Spleen (tissue), 11 donors: ENCODE results near the gene PMEL. TPM values are rescaled to one million over a fixed set of nuclear protein-coding genes. Genes with fewer than 3 reads are reported as not detected.
A peak's percentile ranks its signal among the peaks of the same experiment; 100 is the strongest.

Source experiments
- DNase-seq: peaks from one replicate; pipeline ENCODE4 v3.0.0-alpha.2; 2020
- H3K27ac ChIP-seq, 8 donors: fragments of 200-600 bp; sonication (generic) in 7 of 8; 1 replicate in 4 of 8; 2 replicates in 4 of 8; pipeline versions ENCODE4 v1.5.0 to v1.8.0; 2016 to 2021; ENCODE audit warnings: inconsistent platforms in 4 of 8, mild to moderate bottlenecking in 4 of 8, moderate library complexity in 1 of 8
- H3K27me3 ChIP-seq, 7 donors: fragments of 200-600 bp; sonication (generic) in 6 of 7; replicated peaks in 1 of 7; 1 replicate in 4 of 7; 2 replicates in 3 of 7; pipeline versions ENCODE4 v1.5.0 to v1.8.0; 2016 to 2021; ENCODE audit warnings: inconsistent platforms in 3 of 7, mild to moderate bottlenecking in 1 of 7
- H3K36me3 ChIP-seq, 6 donors: fragments of 200-600 bp; sonication (generic) in 5 of 6; 1 replicate in 4 of 6; 2 replicates in 2 of 6; pipeline versions ENCODE4 v1.5.0 to v1.8.0; 2016 to 2021; ENCODE audit warnings: inconsistent platforms in 2 of 6
- H3K4me1 ChIP-seq, 6 donors: fragments of 200-600 bp; sonication (generic) in 5 of 6; 1 replicate in 3 of 6; 2 replicates in 3 of 6; pipeline versions ENCODE4 v1.5.0 to v1.8.0; 2016 to 2021; ENCODE audit warnings: inconsistent platforms in 3 of 6
- H3K4me3 ChIP-seq, 8 donors: fragments of 200-600 bp; sonication (generic) in 7 of 8; 1 replicate in 4 of 8; 2 replicates in 4 of 8; pipeline versions ENCODE4 v1.5.0 to v1.8.0; 2016 to 2021; ENCODE audit warnings: inconsistent platforms in 4 of 8, mild to moderate bottlenecking in 4 of 8, moderate library complexity in 2 of 8
- H3K9me3 ChIP-seq, 8 donors: fragments of 200-600 bp; sonication (generic) in 7 of 8; 1 replicate in 4 of 8; 2 replicates in 4 of 8; pipeline versions ENCODE4 v1.5.0 to v1.8.0; 2016 to 2021; ENCODE audit warnings: inconsistent platforms in 4 of 8
- CTCF ChIP-seq, 11 experiments: fragments of 200-600 bp in 7 of 11; fragments of 450-650 bp in 4 of 11; sonication (generic) in 4 of 11; IDR thresholded peaks in 8 of 11; conservative IDR thresholded peaks in 3 of 11; 1 replicate in 7 of 11; 2 replicates in 4 of 11; pipeline versions ENCODE4 v1.4.0 to v1.8.0; 2016 to 2021; ENCODE audit warnings: antibody characterized with exemption in 11 of 11, inconsistent platforms in 4 of 11, mild to moderate bottlenecking in 1 of 11
- POLR2A ChIP-seq, 3 donors: fragments of 450-650 bp; IDR thresholded peaks; one replicate each; pipeline ENCODE4 v1.5.1; 2017; ENCODE audit warnings: antibody characterized with exemption in 3 of 3, mild to moderate bottlenecking in 1 of 3
- POLR2AphosphoS5 ChIP-seq, 3 donors: sonication (generic); formaldehyde crosslinking; IDR thresholded peaks; one replicate each; pipeline ENCODE4 v1.5.1; 2017; ENCODE audit warnings: antibody characterized with exemption in 3 of 3
- WGBS, 5 donors: extraction: QIAGEN DNeasy Blood & Tissue Kit in 3 of 5; methylation state at CpG; one replicate each; pipeline versions ENCODE4 v1.1.5 to v1.1.7; 2013 to 2018; 5-methylcytosine and 5-hydroxymethylcytosine counted together
- intact Hi-C: fragments of 100-400 bp; cut with DNase I; formaldehyde crosslinking; loops from one replicate; pipeline ENCODE4 v1.15.0; 2023; ENCODE audit warnings: low total_unique reads
- polyA plus RNA-seq, 3 donors: library from polyadenylated mRNA; stranded (reverse); fragments of 200-250 nt; gene quantifications; one replicate each; pipeline ENCODE4 v1.2.1, GENCODE V29; 2013
- total RNA-seq, 7 donors: library from RNA; depleted of rRNA in 3 of 7; stranded (reverse); fragments of >200 nt in 3 of 7; fragmentation: NEBNext Ultra II Directional in 4 of 7; extraction: Animal tissue kit (Norgen Biotek cat#: 25700) in 4 of 7; gene quantifications; one replicate each; pipeline versions ENCODE4 v1.1.0 to v1.2.1, GENCODE V29; 2016 to 2021
- donor health status: healthy with polysubstance abuse.
- donor health status: DM: no; HTN: no; CAD: no; lungs with moderate emphysema.
- donor health status: DM: no; HTN: no; CAD: no.
- donor health status: Bipolar disorder and iron deficiency.
- donor health status: healthy.
- donor health status: DM: no; HTN: no; CAD: no.
- donor health status: DM: yes; HTN: yes; CAD: no.

Gene PMEL
- total and polyA plus RNA-seq, 10 donors = 0.15 to 1.6 (median 0.74) TPM

GRCh38 chr12:55938826-55939501 is 26.9 kb downstream of the PMEL start:
- 91 to 93% (median 93%) methylated on average over 8 of the region's 8 CpGs for WGBS, 5 donors
- no peak for DNase-seq

DNA sequence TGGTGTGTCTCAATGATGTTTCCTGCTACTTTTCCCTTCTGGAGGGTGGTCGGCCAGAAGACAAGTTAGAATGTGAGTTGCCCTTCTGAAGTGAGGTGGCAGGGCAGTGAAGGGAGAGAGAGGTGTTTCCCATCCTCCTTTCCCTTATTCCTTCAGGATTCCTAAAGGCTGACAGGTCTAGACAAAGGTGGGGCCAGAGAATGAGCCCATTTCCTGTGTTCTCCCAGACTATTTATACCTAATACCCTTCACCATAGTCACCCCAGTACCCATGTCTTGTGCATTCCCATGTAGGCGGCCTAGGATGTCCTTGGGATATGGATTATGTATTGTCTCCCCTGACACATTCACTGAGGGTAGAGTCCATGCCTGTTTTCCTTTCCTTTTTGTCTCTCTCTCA is 27.9 kb downstream of the PMEL start:
- Histone ChIP-seq H3K36me3 (peaks cover 0 to 85% (median 46%) of the 10 kb centered on the region in 6 donors), H3K27ac (peak overlapping the region in 1 of 8 donors; percentile 78), H3K4me1 (peaks cover 29 to 81% (median 41%) of the 10 kb centered on the region in 6 donors), H3K4me3 (no peak overlapping the region), H3K27me3 (no peaks in the 10 kb centered on the region), H3K9me3 (no peaks in the 10 kb centered on the region)
- 74 to 88% (median 82%) methylated on average over 2 of the region's 2 CpGs for WGBS, 5 donors
- intact Hi-C loops = no loop called here
- no peak for DNase-seq
- no peak for TF ChIP-seq CTCF (IDR thresholded peaks at IDR 0.05 in 8 of 11, conservative IDR thresholded peaks at IDR 0.05 in 3 of 11)
- no peak for TF ChIP-seq POLR2A (IDR thresholded peaks at IDR 0.05)
- TF ChIP-seq POLR2AphosphoS5 (IDR thresholded peaks at IDR 0.05) = no peak

More at GRCh38 chr12:55938826-55939501, 26.9 kb downstream of the PMEL start:
- no peaks in the 10 kb centered on the region for H3K27me3 ChIP-seq
- intact Hi-C loops = no loop called here
- H3K36me3 ChIP-seq = peaks cover 0 to 94% (median 54%) of the 10 kb centered on the region in 6 donors
- H3K4me3 ChIP-seq = no peak overlapping the region
- peak overlapping the region in 2 of 8 donors; percentile 70 to 78 for H3K27ac ChIP-seq
- peaks cover 20 to 71% (median 31%) of the 10 kb centered on the region in 6 donors for H3K4me1 ChIP-seq
- H3K9me3 ChIP-seq = no peaks in the 10 kb centered on the region
- TF ChIP-seq CTCF (IDR thresholded peaks at IDR 0.05 in 8 of 11, conservative IDR thresholded peaks at IDR 0.05 in 3 of 11) (no peak), POLR2AphosphoS5 (IDR thresholded peaks at IDR 0.05) (no peak), POLR2A (IDR thresholded peaks at IDR 0.05) (no peak)

DNA sequence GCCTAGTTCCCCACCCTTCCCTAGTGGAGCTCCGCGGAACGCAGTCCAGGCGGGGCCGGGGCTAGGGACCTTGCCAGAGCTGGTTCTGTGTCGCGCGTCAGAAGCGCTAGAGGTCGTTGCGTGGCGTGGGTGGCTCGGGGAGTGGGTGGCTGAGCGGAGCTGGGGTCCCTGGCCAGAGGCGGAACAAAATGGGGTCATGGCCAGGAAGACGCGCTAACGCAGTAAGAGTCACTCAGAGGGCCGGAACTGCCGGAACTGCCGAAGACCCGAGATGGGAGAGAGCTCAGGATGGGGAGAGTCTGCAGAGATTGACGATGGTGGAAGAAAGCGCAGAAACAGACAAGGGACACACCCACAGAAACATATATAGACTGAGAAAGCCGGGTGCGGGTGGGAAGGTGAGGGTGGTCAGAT is 30.1 kb downstream of the PMEL start:
- peak overlapping the region in 6 of 8 donors; percentile 7 to 98 (median 26) for H3K4me3 ChIP-seq

More for the DNA sequence above, 30.1 kb downstream of the PMEL start:
- Histone ChIP-seq H3K9me3 (no peaks in the 10 kb centered on the region), H3K27ac (peak overlapping the region in 7 of 8 donors; percentile 22 to 99 (median 75)), H3K36me3 (peaks cover 0 to 62% (median 27%) of the 10 kb centered on the region in 6 donors), H3K4me1 (peaks cover 37 to 93% (median 55%) of the 10 kb centered on the region in 6 donors), H3K27me3 (no peaks in the 10 kb centered on the region)
- TF ChIP-seq POLR2A (IDR thresholded peaks at IDR 0.05) = no peak
- no peak for TF ChIP-seq CTCF (IDR thresholded peaks at IDR 0.05 in 8 of 11, conservative IDR thresholded peaks at IDR 0.05 in 3 of 11)
- TF ChIP-seq POLR2AphosphoS5 (IDR thresholded peaks at IDR 0.05) = peak; percentile 34 to 71 (median 63)
- intact Hi-C loops = no loop called here
- DNase-seq = peak; percentile 80
- 61 to 86% (median 69%) methylated on average over 26 of the region's 26 CpGs for WGBS, 5 donors
